GM18907 (cell line): ENCODE results near the gene CCDC6.
"Not testable (repeated sequence)": the region's sequence is repeated elsewhere in the genome, so short reads cannot be mapped to it uniquely, and the experiment has no call there.

Experiments
- ATAC-seq: cut with Tn5 transposase; IDR thresholded peaks from one replicate; pipeline ENCODE4 v1.9.1; 2021; ENCODE audit warnings: mild to moderate bottlenecking, moderate library complexity; ENCODE audit not compliant: unreplicated experiment

The CCDC6 gene

DNA sequence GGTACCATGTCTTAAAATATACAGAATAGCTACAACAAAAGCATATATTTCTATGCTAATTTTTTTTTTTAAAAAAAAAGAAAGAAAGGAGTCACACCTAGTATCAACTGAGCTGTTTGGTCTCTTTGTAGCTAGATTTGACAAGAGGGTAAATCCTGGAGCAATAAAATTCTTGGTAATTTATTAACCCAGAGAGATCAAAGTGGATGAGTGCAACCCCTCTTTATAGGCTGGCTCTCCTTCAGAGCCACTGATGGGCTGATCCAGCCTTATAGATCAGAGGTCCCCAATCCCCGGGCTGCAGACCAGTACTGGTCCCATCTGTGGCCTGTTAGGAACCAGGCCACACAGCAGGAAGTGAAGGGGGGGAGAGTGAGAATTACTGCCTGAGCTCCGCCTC lies 133.3 kb downstream of the CCDC6 start:
- ATAC-seq = no peak

- no peak for ATAC-seq
These were observed 135.1 kb downstream of the CCDC6 start for GRCh38 chr10:59771162-59771807.

- ATAC-seq = no peak
These were observed 135.7 kb downstream of the CCDC6 start for GRCh38 chr10:59770689-59771088.

DNA sequence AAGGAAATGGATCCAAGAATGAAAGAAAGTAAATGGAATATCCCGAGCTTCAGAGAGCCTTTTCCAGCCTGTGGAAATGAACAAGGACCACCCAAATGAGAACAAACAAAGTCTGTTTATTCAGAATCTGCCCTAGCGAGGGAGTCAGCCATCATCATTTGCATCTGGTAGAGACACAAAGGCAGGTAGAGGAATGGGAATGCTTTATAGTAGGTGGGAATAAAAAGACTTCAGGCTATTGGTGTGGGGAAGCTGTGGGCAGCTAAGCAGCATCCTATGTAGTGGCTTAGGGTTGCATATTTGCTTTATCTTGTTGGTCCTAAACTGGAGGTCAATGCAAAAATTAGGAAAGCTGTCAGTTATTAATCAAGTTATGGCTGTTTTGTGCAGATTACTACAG lies 143.9 kb downstream of the CCDC6 start:
- ATAC-seq = no peak

GRCh38 chr10:59757966-59758365 lies 148.4 kb downstream of the CCDC6 start:
- ATAC-seq = no peak

DNA sequence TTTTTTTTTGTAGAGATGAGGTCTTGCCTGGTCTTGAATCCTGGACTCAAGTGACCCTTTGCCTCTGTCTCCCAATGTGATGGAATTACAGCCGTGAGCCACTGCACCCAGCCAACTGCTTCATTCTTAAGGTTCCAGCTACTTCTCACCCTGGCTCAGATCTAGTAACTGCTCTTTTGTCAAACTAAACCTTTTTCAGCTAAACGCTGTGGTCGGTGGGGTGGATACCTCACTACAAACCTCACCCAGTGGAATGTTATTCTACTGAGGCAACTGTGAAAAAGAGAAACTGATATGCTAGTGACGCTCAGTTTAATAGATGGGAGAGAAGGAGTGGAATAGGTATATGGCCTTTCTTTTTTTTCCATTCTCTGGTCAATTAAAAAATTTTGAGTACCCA lies 151.4 kb downstream of the CCDC6 start:
- no peak for ATAC-seq

GRCh38 chr10:59753267-59753666 lies 153.1 kb downstream of the CCDC6 start, which contains the start of gene MRLN:
TSS of gene MRLN (minus strand) at chr10:59753455.
- ATAC-seq = no peak

GRCh38 chr10:59752278-59752940 lies 153.9 kb downstream of the CCDC6 start:
- no peak for ATAC-seq

GRCh38 chr10:59750155-59750945 lies 156.0 kb downstream of the CCDC6 start:
- no peak for ATAC-seq

DNA sequence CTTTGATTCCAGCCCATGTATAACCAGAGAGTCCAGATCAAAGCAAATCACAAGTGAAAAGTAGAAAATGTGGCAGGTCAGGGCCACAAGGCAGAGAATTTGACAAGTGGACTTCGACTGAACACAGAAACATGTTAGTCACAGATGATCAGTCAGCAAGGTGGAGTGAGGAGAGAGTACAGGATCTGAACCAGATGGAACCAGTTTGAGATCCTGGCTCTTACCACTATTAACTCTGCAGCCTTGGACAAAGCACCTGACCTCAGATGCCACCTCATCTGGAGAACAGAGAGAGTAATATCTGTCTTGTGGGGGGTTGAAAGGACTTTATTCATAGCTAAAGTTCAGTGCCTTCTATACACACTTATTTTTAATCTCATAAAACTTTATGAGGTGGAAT lies 157.5 kb downstream of the CCDC6 start:
- peak; percentile 80 for ATAC-seq

GRCh38 chr10:59745163-59745650 lies 161.1 kb downstream of the CCDC6 start:
- no peak for ATAC-seq

- ATAC-seq = not testable (repeated sequence)
These were observed 161.6 kb downstream of the CCDC6 start for GRCh38 chr10:59744762-59745161.

DNA sequence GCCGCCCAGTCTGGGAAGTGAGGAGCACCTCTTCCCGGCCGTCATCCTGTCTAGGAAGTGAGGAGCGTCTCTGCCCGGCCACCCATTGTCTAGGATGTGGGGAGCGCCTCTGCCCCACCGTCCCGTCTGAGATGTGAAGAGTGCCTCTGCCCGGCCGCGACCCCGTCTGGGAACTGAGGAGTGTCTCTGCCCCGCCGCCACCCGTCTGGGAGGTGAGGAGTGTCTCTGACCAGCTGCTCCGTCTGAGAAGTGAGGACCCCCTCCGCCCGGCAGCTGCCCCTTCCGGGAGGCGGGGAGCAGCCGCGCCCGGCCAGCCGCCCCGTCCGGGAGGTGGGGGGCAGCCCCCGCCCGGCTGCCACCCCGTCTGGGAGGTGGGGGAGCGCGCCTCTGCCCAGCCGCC lies 162.2 kb downstream of the CCDC6 start:
- ATAC-seq = not testable (repeated sequence)

GRCh38 chr10:59741583-59741982 lies 164.8 kb downstream of the CCDC6 start:
- no peak for ATAC-seq

GRCh38 chr10:59741048-59741447 lies 165.3 kb downstream of the CCDC6 start:
- ATAC-seq = no peak
